Spleen (tissue), 7 donors: ENCODE data around the gene MAL.

Experiments
- POLR2A ChIP-seq, 3 donors: fragments of 450-650 bp; IDR thresholded peaks; one replicate each; pipeline ENCODE4 v1.5.1; 2017; ENCODE audit warnings: antibody characterized with exemption in 3 of 3, mild to moderate bottlenecking in 1 of 3
- TF ChIP-seq, protein P1 (sequence below), 11 experiments: fragments of 200-600 bp in 7 of 11; fragments of 450-650 bp in 4 of 11; sonication (generic) in 4 of 11; IDR thresholded peaks in 8 of 11; conservative IDR thresholded peaks in 3 of 11; 1 replicate in 7 of 11; 2 replicates in 4 of 11; pipeline versions ENCODE4 v1.4.0 to v1.8.0; 2016 to 2021; ENCODE audit warnings: antibody characterized with exemption in 11 of 11, inconsistent platforms in 4 of 11, mild to moderate bottlenecking in 1 of 11
- donor health status: DM: no; HTN: no; CAD: no; lungs with moderate emphysema.
- donor health status: DM: no; HTN: no; CAD: no.
- donor health status: DM: no; HTN: no; CAD: no.

DNA sequence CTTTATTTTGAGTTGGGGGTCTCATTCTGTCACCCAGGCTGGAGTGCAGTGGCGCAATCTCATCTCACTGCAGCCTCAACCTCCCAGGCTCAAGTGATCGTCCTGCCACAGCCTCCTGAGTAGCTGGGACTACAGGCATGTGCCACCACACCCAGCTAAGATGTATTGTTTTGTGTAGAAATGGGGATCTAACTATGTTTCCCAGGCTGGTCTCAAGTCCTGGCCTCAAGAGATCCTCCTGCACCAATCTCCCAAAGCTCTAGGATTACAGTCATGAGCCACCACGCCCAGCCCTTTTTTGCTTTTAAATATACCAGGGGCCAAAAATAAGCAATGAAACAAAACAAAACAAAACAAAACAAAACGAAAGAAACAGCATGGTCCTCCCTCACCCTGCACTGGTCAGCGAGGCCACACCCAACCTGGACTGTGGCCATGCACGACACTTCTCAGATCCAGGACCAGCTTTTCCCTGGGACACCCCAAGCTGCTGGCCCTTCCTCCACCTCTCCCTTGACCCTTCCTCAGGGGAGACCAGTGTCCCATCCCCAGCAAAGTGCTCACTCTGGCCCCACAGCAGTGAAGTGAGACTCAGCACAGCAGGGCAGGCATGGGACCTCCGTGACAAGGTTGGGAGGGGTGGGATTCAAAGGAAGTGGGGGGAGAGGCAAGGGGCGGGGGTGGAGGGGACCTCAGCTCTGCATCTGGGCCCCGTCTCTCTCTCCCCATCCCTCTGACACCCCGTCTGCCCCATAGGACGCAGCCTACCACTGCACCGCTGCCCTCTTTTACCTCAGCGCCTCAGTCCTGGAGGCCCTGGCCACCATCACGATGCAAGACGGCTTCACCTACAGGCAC lies 23.5 kb downstream of the MAL start:
- TF ChIP-seq POLR2A (IDR thresholded peaks at IDR 0.05): no peak
- TF ChIP-seq, protein P1, sequence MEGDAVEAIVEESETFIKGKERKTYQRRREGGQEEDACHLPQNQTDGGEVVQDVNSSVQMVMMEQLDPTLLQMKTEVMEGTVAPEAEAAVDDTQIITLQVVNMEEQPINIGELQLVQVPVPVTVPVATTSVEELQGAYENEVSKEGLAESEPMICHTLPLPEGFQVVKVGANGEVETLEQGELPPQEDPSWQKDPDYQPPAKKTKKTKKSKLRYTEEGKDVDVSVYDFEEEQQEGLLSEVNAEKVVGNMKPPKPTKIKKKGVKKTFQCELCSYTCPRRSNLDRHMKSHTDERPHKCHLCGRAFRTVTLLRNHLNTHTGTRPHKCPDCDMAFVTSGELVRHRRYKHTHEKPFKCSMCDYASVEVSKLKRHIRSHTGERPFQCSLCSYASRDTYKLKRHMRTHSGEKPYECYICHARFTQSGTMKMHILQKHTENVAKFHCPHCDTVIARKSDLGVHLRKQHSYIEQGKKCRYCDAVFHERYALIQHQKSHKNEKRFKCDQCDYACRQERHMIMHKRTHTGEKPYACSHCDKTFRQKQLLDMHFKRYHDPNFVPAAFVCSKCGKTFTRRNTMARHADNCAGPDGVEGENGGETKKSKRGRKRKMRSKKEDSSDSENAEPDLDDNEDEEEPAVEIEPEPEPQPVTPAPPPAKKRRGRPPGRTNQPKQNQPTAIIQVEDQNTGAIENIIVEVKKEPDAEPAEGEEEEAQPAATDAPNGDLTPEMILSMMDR (IDR thresholded peaks at IDR 0.05 in 8 of 11, conservative IDR thresholded peaks at IDR 0.05 in 3 of 11): no peak
